ENCODE results near the gene RUFY4.

DNA sequence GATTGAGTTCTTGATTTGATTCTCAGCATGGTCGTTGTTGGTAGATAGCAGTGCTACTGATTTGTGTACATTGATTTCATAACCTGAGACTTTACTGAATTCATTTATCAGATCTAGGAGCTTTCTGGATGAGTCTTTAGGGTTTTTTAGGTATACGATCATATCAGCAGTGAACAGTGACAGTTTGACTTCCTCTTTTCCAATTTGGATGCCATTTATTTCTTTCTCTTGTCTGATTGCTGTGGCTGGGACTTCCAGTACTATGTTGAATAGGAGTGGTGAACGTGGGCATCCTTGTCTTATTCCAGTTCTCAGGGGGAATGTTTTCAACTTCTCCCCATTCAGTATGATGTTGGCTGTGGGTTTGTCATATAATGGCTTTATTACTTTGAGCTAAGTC is 28.9 kb downstream of the RUFY4 start:
- no peak for TF ChIP-seq CTCF (IDR thresholded peaks at IDR 0.05; ENCODE audit: low read depth, low read length)
- TF ChIP-seq EZH2phosphoT487 (IDR thresholded peaks at IDR 0.05; ENCODE audit: low read depth), result no peak

Measured in OCI-LY3 (cell line).